Measurements from ENCODE around the gene SH3PXD2A. TPM values are rescaled to one million over a fixed set of nuclear protein-coding genes. Genes with fewer than 3 reads are reported as not detected.

The SH3PXD2A gene
- total and polyA plus RNA-seq, 5 experiments from 2014 or later: 0.09 to 22.4 (median 0.50) TPM

DNA sequence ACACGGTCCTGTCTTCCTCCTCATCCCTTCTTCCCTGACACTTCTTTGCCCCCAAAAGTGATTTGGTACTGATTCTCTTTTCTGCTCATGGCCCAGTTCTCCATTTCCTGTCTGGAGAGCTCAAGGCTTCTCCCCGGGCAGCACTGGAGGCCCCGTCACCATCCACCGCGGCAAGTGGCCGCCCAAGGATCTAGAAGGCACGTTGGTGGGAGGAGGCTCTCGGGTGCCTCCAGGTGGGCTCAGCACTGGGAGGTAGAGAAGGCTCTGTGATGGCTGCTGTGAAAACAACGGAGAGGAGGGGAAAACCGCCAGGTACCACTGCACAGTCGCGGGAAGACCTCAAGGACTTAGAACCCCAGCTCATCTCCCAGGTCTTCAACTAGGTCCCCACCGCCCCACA lies 227.5 kb downstream of the SH3PXD2A start:
- Mint-ChIP-seq H3K4me3 (no peak overlapping the region), H3K4me1 (no peaks in the 10 kb centered on the region), H3K36me3 (peaks cover 0 to 3% (median 1%) of the 10 kb centered on the region in 3 donors), H3K27me3 (no peaks in the 10 kb centered on the region), H3K27ac (peak overlapping the region in 2 of 10 donors; percentile 43 to 77), H3K9me3 (no peaks in the 10 kb centered on the region)
- POLR2A ChIA-PET: no interaction called here
- ATAC-seq (no peak), DNase-seq (no peak)

DNA sequence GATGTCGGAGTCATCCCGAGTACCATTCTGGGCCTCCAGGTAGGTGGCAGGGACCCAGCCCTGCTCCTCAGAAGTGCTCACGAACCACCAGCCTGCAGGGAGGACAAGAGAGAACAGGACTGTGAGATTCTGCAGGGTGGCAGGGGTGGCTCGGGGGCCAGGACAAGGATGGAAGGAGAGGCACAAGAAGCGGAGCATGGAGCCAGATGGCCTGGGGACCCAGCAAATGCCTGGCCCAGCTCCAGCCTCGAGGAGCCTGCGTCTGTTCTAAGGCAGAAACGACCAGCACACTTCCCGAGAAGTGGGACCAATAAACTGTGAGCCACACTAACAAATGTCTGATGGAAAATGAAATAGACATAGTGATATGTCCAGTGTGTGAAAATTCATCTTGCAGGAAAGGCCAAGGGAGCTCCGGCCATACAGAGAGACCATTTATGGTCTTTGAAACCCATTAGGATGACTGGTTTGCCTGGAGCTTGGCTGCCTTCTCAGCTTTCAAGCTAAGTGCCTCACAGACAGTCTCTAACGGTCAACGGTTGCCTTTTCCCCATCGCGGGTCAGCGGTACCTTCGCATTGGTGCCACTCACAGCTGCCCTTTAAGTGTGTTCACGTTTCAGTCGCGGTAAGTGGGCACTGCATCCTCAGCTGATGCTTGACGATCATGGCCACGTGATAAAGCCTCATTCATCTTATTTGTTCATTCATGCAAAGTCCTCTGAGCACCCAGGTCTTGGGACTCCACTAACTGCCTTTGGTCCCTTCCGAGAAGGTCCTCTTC lies 228.1 kb downstream of the SH3PXD2A start:
- peak overlapping the region in 2 of 10 donors; percentile 43 to 65 for H3K27ac Mint-ChIP-seq

DNA sequence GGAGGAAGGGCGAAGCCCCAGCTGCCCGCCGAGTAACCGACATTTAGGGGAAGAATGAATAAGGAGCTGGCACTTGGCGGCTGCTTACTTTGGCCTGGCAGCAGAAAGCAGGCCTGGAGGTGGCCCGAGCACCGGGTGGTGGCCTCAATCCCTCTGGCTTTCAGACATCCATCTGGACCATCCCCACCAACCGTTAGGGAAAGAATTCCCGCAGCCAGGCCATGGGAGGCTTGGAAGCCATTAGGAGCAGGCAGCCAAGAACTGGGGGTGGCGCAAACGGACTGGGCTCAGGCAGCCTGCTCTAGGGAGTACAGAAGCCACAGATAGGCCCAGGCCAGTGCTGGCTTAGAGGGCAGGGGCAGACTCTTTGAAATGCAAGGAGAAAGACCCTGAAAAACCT lies 229.2 kb downstream of the SH3PXD2A start:
- POLR2A ChIA-PET: no interaction called here
- DNase-seq (no peak), ATAC-seq (no peak)
- Mint-ChIP-seq H3K27ac (no peak overlapping the region), H3K4me3 (no peak overlapping the region), H3K27me3 (no peaks in the 10 kb centered on the region), H3K4me1 (no peaks in the 10 kb centered on the region), H3K36me3 (peaks cover 0 to 3% (median 1%) of the 10 kb centered on the region in 3 donors), H3K9me3 (no peaks in the 10 kb centered on the region)

More for the DNA sequence above, 228.1 kb downstream of the SH3PXD2A start:
- ATAC-seq (no peak), DNase-seq (no peak)
- Mint-ChIP-seq H3K36me3 (peaks cover 0 to 3% (median 1%) of the 10 kb centered on the region in 3 donors), H3K4me3 (peak overlapping the region in 1 of 10 donors; percentile 54), H3K27me3 (no peaks in the 10 kb centered on the region), H3K4me1 (no peaks in the 10 kb centered on the region), H3K9me3 (no peaks in the 10 kb centered on the region)
- POLR2A ChIA-PET: no interaction called here

DNA sequence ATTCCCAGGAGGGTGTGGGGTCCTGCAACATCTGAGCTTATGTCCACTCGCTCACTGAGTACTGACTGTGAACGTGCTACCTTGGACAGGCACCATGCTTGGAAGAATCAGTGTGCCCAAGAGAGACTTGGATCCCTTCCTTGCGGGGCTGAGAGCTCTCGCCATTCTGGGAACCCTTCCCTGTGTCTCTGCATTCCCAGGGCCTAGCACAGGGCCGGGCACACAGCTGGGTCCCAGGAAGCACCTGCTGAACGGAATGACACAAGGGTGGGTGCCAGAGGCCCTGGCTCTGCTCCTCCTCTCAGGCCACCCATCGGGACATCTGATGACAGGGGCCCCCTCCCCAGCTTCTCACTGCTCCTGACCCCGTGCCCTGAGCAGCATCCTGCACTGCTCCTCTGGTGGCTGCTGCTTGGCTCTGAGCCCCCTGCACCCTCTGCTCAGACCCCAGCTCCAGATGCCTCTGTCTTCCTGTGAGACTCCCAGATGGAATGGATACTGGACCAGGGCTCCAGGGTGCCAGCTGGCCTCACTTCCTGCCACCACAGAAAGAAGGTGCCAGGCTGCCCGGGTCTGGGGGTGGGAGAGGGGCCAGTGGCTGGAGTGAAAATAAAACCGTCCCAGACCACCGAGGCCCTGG lies 232.3 kb downstream of the SH3PXD2A start:
- POLR2A ChIA-PET: no interaction called here
- H3K9me3 Mint-ChIP-seq: no peaks in the 10 kb centered on the region
- H3K27ac Mint-ChIP-seq: no peak overlapping the region
- H3K36me3 Mint-ChIP-seq: peaks cover 0 to 3% (median 1%) of the 10 kb centered on the region in 3 donors
- no peak for DNase-seq
- no peaks in the 10 kb centered on the region for H3K27me3 Mint-ChIP-seq
- H3K4me3 Mint-ChIP-seq: no peak overlapping the region
- no peak for ATAC-seq
- H3K4me1 Mint-ChIP-seq: no peaks in the 10 kb centered on the region

DNA sequence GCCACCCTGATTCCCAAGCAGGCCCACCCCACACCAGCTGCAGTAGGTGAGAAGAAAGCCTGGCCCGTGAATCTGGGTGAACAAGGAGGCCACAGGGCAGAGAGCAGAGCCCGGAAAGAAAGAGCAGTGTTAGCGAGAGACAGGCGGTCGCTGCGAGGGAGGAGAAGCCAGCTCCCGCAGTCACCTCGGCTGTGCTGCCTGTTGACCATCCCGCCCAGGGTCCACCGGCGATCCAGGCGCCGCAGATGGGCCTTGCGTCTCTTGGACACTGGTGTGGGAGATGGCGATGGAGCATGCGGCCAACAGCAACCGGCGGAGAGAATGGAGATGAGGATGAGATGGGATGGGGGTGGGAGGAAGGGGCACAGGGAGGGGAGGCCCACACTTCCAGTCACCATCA lies 233.1 kb downstream of the SH3PXD2A start:
- peaks cover 0 to 3% (median 1%) of the 10 kb centered on the region in 3 donors for H3K36me3 Mint-ChIP-seq
- POLR2A ChIA-PET: no interaction called here
- peak overlapping the region in 1 of 10 donors; percentile 29 for H3K27ac Mint-ChIP-seq
- no peak overlapping the region for H3K4me3 Mint-ChIP-seq
- no peak for DNase-seq
- no peaks in the 10 kb centered on the region for H3K4me1 Mint-ChIP-seq
- no peaks in the 10 kb centered on the region for H3K9me3 Mint-ChIP-seq
- no peak for ATAC-seq
- H3K27me3 Mint-ChIP-seq: no peaks in the 10 kb centered on the region

DNA sequence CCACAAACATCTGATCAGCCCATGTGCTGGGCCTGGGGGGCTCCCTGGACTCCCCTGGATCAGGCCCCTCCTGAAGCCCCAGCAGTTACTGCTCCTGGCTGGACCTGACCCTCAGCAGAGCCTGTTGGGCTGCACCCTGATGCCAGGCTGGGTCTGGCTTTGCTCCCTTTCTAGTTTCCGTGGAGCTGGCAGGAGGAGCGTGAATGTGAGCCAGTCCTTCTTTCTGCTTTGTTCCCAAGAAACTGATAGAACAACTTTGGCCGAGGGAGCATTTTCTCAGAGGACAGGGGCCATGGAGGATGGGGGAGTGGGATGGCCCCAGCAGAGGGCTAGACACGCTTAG lies 233.6 kb downstream of the SH3PXD2A start:
- Mint-ChIP-seq H3K27ac (no peak overlapping the region), H3K9me3 (no peaks in the 10 kb centered on the region)
- POLR2A ChIA-PET: no interaction called here

DNA sequence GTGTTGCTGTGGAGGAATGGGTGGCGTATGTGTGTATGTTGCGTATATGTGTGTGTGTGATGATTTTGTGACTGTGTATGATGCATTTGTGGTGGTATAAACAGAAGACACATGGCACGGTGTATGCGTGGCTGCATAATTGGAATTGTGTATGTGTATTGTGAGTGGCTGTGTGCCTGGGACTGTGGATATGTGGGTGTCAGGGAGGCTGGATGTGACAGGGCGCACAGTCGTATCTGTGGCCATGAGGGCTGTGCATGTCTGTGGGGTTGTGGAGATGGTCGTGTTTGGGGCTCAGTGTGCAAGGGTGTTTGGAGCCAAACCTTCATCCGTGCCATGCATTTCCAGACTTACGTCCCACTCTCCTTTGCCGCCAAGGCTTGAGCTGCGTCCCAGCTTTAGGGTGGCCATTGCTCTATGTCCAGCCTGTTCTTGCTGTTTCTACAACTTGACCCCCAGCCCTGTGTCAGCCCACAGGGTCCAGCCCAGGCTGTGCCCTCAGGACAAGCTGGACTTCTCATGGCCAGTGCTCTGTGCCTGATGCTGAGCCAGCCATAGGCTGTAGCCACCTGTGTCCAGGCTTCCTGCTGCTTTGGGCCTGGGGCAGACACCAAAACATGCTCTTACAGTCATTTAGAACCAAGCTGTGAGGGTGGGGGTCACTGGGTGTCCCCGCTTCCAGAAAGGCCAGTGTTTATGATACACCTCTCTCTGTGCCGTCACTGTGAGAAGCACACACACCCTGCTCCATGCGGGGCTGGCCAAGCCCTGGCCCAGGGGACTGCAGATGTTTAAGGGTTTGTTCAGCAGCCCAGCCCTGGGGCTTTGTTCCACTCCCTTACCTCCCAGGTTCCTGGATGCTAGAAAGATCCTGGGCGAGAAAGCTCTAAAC lies 234.2 kb downstream of the SH3PXD2A start:
- ATAC-seq (no peak), DNase-seq (no peak)
- H3K27me3 Mint-ChIP-seq: no peaks in the 10 kb centered on the region
- POLR2A ChIA-PET: no interaction called here
- H3K27ac Mint-ChIP-seq: no peak overlapping the region
- no peaks in the 10 kb centered on the region for H3K9me3 Mint-ChIP-seq
- peaks cover 0 to 6% (median 0%) of the 10 kb centered on the region in 3 donors for H3K36me3 Mint-ChIP-seq
- H3K4me3 Mint-ChIP-seq: no peak overlapping the region
- H3K4me1 Mint-ChIP-seq: no peaks in the 10 kb centered on the region

More for the DNA sequence above, 233.6 kb downstream of the SH3PXD2A start:
- no peaks in the 10 kb centered on the region for H3K4me1 Mint-ChIP-seq
- peaks cover 0 to 6% (median 0%) of the 10 kb centered on the region in 3 donors for H3K36me3 Mint-ChIP-seq
- DNase-seq (no peak), ATAC-seq (no peak)
- no peak overlapping the region for H3K4me3 Mint-ChIP-seq
- no peaks in the 10 kb centered on the region for H3K27me3 Mint-ChIP-seq

DNA sequence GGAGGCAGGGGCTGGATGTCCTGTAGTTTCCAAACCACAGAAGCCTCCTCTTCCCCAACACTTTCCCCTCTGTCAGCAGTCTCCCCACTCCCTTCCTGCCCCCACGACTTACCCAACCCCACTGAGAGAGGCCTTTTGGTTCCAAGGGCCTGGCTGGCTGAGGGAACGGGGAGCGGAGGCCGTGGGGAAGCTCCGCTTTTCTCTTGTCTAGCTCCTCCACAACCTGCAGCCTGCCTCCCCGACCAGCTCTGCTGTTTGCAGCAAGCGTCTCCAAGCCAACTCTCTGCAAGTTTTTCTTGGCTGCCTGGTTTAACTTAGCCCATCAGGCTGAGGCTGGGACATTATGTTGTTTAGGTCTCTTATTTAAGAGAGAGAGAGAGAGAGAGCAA lies 235.0 kb downstream of the SH3PXD2A start:
- no peaks in the 10 kb centered on the region for H3K27me3 Mint-ChIP-seq
- H3K4me3 Mint-ChIP-seq: no peak overlapping the region
- no peaks in the 10 kb centered on the region for H3K9me3 Mint-ChIP-seq
- H3K36me3 Mint-ChIP-seq: peaks cover 0 to 6% (median 0%) of the 10 kb centered on the region in 3 donors
- DNase-seq (no peak), ATAC-seq (no peak)
- no peak overlapping the region for H3K27ac Mint-ChIP-seq
- no peaks in the 10 kb centered on the region for H3K4me1 Mint-ChIP-seq
- POLR2A ChIA-PET: interaction anchor here (1.2 kb wide), 1 partner anchor 41 kb away, joined by 3 read pairs; no protein-coding TSS in a partner anchor

DNA sequence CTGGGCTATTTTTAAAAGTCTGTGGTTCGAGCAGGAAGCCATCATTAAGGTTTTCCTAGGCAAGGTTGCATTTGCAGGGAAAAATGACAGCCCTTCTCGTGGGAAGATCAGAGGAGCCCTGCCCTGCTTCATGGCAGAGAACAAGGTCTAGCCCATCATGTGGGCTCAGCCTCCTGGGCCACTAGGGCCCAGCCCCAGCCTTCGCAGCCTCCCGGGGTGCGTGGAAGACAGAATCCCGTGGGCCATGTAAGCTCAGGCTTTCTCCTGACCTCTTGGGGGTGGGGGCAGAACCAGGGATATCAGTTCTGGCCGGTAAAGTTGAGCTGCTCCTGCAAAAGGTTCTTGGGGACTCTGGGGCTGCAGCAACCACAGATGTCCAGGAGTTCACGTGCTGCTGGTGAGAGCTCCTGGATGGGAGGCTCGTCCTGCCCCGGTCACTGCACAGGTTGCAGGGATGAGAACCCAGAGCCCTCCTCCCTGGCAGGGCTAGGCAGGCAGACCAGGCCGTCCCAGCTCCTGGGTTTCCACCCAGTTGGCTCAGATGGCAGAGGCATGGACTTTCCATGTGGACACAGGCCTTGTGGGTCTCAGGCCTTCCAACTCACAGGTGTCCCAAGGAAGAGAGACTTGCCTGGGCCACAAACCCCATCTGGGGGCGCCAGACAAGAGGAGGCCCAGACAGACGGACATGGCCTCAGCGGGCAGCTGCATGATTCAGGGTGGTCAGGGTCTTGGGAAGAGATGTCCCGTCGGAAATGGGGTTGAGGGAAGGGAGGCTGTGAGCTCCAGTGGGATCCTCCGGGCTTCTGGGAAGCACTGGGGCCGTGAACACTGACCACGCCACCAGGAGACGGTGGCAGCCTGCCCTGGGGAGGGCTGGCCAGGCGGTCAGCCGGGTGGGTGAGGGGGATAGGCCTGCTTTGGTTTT lies 235.7 kb downstream of the SH3PXD2A start:
- Mint-ChIP-seq H3K27me3 (no peaks in the 10 kb centered on the region), H3K36me3 (peaks cover 0 to 10% (median 0%) of the 10 kb centered on the region in 3 donors), H3K9me3 (no peaks in the 10 kb centered on the region), H3K27ac (no peak overlapping the region), H3K4me1 (no peaks in the 10 kb centered on the region), H3K4me3 (no peak overlapping the region)
- no peak for DNase-seq
- POLR2A ChIA-PET: interaction anchor here (1.2 kb wide), 1 partner anchor 42 kb away, joined by 3 read pairs; no protein-coding TSS in a partner anchor
- ATAC-seq: no peak

DNA sequence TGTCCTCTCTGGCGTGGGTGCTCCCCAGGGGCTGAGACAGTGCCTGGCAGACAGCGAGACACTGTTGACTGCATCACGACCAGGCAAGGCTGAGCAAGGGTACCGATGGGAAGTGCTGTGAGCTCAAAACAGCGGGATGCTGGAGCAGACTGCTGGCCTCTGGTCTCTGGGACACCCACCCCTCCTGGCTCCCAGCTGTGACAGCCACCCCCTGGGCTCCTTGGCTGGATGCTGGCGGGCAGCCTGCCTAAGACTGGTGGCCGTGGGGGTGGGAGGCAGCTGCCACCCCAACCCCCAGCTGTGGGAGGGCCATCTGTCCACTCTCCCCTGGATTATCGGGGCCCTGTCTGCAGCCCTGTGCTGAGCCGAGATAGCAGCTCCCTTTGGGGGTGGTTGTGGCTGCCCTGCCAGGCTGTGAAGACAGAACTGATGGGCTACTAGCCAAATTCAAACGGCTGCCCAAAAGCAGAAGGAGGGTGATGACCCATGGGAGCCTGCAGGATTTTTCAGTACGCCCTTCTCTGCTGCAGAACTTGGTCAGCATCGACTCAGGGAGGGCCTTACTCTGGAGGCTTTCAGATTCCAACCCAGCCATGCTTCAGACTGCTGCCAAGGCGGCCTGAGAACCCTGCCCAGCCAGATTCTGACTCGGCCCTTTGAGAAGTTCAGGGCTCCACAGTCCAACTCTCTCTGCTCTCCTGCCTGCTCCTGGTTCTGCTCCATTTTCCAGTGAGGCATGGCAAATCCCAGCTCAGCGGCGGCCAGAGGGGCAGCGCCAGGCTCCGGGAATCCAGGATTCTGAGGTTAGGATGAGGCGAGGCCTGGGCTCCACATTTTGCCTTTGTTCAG lies 236.6 kb downstream of the SH3PXD2A start:
- Mint-ChIP-seq H3K27me3 (no peaks in the 10 kb centered on the region), H3K27ac (no peak overlapping the region), H3K4me1 (no peaks in the 10 kb centered on the region), H3K4me3 (no peak overlapping the region), H3K9me3 (no peaks in the 10 kb centered on the region), H3K36me3 (peaks cover 0 to 11% (median 0%) of the 10 kb centered on the region in 3 donors)
- DNase-seq (no peak), ATAC-seq (no peak)
- POLR2A ChIA-PET: interaction anchor here (1.2 kb wide), 1 partner anchor 42 kb away, joined by 3 read pairs; no protein-coding TSS in a partner anchor

DNA sequence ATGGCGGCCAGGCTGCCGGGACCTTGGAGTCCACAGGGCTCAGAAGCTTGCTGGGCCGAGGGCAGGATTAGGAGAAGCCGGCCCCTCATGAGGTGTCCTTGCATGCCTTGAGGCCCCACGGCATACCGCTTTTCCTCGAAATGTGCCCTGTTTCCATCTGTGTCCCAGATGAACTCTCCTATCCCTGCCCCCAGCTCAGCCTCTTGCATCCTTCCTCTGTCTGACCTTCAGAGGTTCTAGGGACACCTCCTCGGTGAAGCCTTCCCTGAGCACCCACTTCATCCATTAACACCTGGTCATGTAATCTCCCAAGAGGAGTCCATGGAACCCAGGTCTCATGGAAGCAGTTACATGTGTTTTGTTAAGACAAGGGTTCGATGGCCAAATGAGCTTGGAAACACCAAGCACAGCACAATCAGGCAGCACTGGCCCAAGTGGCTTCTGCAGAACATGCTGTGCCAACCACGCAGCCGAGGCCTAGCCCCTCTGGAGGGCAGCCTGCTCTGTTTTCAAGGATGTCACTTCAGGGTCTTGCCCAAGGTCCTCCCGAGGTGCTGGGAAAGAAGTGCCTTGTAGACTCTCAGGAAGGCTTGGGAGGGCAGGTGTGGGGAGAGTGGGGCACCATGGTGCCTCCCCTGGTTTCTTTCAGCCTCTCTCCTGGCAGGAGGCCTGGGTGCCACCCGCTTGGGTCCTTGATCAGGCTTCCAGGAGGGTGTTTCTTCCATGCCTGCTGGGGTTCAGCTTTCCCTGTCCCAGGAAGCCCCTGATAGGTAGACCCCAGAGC lies 237.6 kb downstream of the SH3PXD2A start:
- Mint-ChIP-seq H3K27ac (peak overlapping the region in 1 of 10 donors; percentile 18), H3K27me3 (no peaks in the 10 kb centered on the region), H3K4me1 (no peaks in the 10 kb centered on the region), H3K9me3 (no peaks in the 10 kb centered on the region), H3K36me3 (peaks cover 0 to 16% (median 0%) of the 10 kb centered on the region in 3 donors), H3K4me3 (no peak overlapping the region)
- POLR2A ChIA-PET: no interaction called here
- DNase-seq: no peak
- no peak for ATAC-seq

Measured in naive thymus-derived CD8-positive, alpha-beta T cell (primary cell).